Mammary epithelial cell (primary cell): ENCODE measurements around the gene AMPH.

ENCODE experiments used
- CTCF ChIP-seq, 2 donors: IDR thresholded peaks in 1 of 2; conservative IDR thresholded peaks in 1 of 2; 2 replicates each; pipeline ENCODE4 v1.5.1; 2011 to 2012; ENCODE audit warnings: inconsistent platforms in 2 of 2, low read length in 2 of 2, mild to moderate bottlenecking in 2 of 2, control low read depth in 1 of 2, low read depth in 1 of 2; ENCODE audit not compliant: insufficient read depth in 1 of 2; ENCODE audit errors: extremely low read depth in 1 of 2
- EZH2 ChIP-seq: IDR thresholded peaks from 2 replicates; pipeline ENCODE4 v1.6.1; 2012; ENCODE audit warnings: low read length, inconsistent platforms, borderline replicate concordance

- no peak for TF ChIP-seq CTCF (conservative IDR thresholded peaks at IDR 0.05 in 1 of 2, IDR thresholded peaks at IDR 0.05 in 1 of 2; ENCODE audit: extremely low read depth in 1 of 2, insufficient read depth in 1 of 2, low read depth in 1 of 2, low read length in 2 of 2)
- no peak for TF ChIP-seq EZH2
Measured at GRCh38 chr7:38565289-38565688, 65.9 kb downstream of the AMPH start.
